ENCODE results near the gene MEGF11.

The MEGF11 gene

DNA sequence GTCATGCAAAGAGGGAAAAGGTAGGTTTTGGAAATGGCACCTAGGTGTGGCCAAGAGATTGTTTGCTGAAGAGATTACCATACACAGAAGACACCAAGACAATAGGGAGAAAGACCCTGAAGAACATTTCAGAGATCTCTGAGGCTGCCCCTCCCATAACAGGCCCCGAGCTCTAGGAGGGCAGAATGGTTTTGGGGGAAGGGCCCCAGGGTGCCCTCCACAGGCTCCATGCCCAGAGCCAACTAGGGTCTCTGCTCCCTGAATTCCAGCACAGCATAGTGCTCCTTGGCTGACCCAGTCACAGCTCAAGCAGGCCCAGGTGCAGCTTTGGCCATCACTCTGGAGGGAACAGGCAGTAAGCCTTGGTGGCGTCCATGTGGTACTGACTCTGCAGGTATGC, 220.4 kb downstream of the MEGF11 start:
- no peaks in the 10 kb centered on the region for H3K4me1 Mint-ChIP-seq (ENCODE audit: low read depth)
- H3K27me3 Mint-ChIP-seq (ENCODE audit: low read depth), result peaks cover 41% of the 10 kb centered on the region
- no peak overlapping the region for H3K27ac Mint-ChIP-seq
- H3K36me3 Mint-ChIP-seq (ENCODE audit: low read depth), result no peaks in the 10 kb centered on the region
- H3K9me3 Mint-ChIP-seq, result peaks cover 5% of the 10 kb centered on the region
- no peak overlapping the region for H3K4me3 Mint-ChIP-seq

DNA sequence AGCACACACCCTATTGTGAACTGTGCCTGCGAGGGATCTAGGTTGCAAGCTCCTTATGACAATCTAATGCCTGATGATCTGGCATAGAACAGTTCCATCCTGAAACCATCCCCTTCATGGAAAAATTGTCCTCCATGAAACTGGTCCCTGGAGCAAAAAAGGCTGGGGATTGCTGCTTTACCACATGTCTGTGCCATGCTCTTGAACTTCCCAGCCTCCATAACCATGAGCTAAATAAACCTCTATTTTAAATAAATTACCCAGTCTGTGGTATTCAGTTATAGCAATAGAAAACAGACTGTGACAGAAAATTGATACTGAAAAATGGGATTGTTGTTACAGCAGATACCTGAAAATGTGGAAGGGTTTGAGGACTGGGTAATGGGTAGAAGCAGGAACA, 221.5 kb downstream of the MEGF11 start:
- no peaks in the 10 kb centered on the region for H3K36me3 Mint-ChIP-seq (ENCODE audit: low read depth)
- no peak overlapping the region for H3K4me3 Mint-ChIP-seq
- no peaks in the 10 kb centered on the region for H3K4me1 Mint-ChIP-seq (ENCODE audit: low read depth)
- H3K9me3 Mint-ChIP-seq, result peaks cover 5% of the 10 kb centered on the region
- peaks cover 35% of the 10 kb centered on the region for H3K27me3 Mint-ChIP-seq (ENCODE audit: low read depth)
- H3K27ac Mint-ChIP-seq, result no peak overlapping the region

DNA sequence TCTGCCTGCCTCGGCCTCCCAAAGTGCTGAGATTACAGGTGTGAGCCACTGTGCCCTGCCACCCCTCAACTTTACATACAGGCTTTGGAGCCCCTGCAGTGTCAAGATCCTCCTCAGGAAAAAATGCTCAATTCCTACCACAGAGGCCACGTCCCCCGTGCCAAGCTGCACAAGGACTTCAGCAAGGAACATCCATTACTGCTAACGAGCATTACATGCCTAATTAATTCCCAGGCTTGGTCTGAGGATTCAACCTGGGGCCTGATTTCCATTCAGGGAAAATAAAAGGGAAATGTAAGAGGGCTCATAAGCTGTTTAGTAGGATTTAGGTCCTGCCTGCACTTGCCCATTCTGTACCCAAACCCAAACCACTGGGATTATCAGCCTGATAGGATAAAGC, 222.9 kb downstream of the MEGF11 start:
- Mint-ChIP-seq H3K36me3 (ENCODE audit: low read depth) (no peaks in the 10 kb centered on the region), H3K4me3 (no peak overlapping the region), H3K27ac (no peak overlapping the region), H3K9me3 (peaks cover 5% of the 10 kb centered on the region), H3K4me1 (ENCODE audit: low read depth) (no peaks in the 10 kb centered on the region), H3K27me3 (ENCODE audit: low read depth) (peaks cover 29% of the 10 kb centered on the region)

DNA sequence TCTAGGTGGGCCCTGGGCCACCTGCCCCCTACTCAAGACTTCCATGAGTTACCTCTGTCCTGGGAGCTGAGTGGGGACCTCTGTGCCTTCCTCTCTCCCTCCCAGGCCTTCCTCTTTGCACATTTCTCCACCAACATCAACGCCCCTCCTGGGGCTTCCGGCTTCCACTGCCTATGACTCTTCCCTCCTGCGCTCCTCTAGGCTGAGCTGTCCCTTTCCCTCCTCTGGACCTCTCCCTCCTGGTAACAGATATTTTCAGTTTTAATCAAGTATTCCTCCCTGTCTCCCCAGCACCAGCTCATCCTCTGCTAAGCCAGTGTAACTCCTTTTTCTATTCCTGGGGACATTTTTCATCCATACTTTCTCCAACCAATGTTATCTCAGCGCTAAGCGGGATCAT, 223.9 kb downstream of the MEGF11 start:
- peaks cover 5% of the 10 kb centered on the region for H3K9me3 Mint-ChIP-seq
- H3K36me3 Mint-ChIP-seq (ENCODE audit: low read depth), result no peaks in the 10 kb centered on the region
- no peaks in the 10 kb centered on the region for H3K4me1 Mint-ChIP-seq (ENCODE audit: low read depth)
- no peak overlapping the region for H3K27ac Mint-ChIP-seq
- H3K27me3 Mint-ChIP-seq (ENCODE audit: low read depth), result peaks cover 31% of the 10 kb centered on the region
- H3K4me3 Mint-ChIP-seq, result no peak overlapping the region

DNA sequence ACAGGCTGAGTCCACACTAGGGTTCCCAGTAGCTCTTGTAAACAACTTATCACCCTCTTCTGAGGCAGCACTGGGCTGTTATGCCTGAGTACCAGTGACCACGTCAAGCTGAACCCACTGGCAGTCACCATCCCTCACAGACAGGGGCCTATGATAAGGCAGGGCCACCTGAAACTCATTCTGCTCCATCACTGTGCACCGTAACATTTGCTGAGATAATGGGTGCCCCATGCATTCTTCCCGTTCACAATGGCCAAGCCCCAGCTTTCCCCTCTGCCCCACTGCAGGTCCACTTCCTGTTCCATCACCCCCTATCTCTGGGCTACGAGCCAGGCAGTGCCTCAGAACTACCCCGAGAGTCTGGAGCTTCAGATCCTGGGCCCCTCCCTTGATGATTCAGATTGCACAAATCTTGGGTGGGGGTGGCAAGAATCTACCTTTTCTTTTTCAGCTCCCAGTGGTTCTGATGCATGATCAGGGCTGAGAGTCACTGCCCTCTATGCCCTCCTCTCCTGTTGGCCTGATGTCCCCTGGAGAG, 226.2 kb downstream of the MEGF11 start:
- peaks cover 29% of the 10 kb centered on the region for H3K27me3 Mint-ChIP-seq (ENCODE audit: low read depth)
- no peak overlapping the region for H3K27ac Mint-ChIP-seq
- no peaks in the 10 kb centered on the region for H3K4me1 Mint-ChIP-seq (ENCODE audit: low read depth)
- peaks cover 5% of the 10 kb centered on the region for H3K9me3 Mint-ChIP-seq
- H3K36me3 Mint-ChIP-seq (ENCODE audit: low read depth), result no peaks in the 10 kb centered on the region
- H3K4me3 Mint-ChIP-seq, result no peak overlapping the region

DNA sequence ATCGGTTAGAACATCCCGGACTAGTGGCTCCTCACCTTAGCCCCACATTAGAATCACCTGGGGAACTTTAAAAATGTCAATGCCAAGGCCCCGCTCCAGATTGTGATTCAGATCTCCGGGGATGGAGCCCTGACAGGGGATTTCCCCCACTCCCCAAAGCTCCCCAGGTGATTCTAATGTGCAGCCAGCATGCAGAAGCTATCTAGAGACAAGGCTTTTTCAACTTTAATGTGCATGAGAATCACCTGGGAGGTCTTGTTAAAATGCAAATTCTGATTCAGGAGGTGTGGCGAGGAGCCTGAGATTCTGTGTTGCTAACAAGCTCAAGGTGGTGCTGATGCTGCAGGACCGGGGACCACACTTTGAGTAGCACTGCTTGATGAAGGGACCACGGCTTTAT, 227.6 kb downstream of the MEGF11 start:
- Mint-ChIP-seq H3K27ac (no peak overlapping the region), H3K9me3 (no peaks in the 10 kb centered on the region), H3K4me3 (no peak overlapping the region), H3K4me1 (ENCODE audit: low read depth) (no peaks in the 10 kb centered on the region), H3K36me3 (ENCODE audit: low read depth) (no peaks in the 10 kb centered on the region), H3K27me3 (ENCODE audit: low read depth) (peaks cover 28% of the 10 kb centered on the region)

DNA sequence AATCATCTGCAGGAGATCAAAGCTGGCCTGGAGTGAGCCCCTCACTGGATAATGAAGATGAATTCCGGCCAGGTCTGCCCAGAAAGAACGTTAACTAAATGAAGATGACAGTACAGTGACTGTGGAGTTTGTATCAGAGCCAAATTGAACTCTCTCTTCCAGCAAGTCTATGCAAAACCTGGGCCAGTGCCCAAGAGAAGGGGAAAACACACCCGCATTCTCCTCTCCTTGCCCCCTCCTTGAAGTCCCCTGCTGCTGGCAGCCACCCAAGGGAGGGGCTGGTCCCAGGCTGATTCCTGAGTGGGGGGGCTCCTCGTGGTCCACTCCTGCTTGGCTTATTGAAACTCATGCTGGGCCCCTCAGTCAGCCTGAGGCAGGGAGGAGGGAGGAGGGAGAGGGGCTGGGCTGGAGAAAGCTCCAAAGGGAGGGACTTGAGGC, 228.5 kb downstream of the MEGF11 start:
- no peak overlapping the region for H3K27ac Mint-ChIP-seq
- H3K4me1 Mint-ChIP-seq (ENCODE audit: low read depth), result no peaks in the 10 kb centered on the region
- H3K27me3 Mint-ChIP-seq (ENCODE audit: low read depth), result peaks cover 24% of the 10 kb centered on the region
- H3K9me3 Mint-ChIP-seq, result no peaks in the 10 kb centered on the region
- no peak overlapping the region for H3K4me3 Mint-ChIP-seq
- H3K36me3 Mint-ChIP-seq (ENCODE audit: low read depth), result no peaks in the 10 kb centered on the region

DNA sequence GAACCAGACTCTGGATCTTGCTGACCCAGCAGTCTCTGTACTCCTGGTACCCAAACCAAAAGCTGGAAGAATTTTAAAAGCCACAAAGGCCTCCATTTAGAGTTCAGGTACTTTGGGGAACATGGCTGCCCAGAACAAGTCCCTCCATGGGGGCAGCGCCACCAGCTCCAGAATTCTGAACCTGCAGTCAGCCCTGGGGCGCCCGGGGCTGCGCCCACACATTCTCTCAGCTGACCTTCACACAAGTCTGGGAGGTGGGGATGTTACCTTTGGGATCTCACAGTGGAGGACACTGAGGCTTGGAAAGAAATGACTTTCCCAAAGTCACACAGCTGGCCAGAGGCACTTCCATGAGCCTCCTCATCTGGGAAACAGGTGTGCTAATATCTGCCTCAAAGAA, 229.4 kb downstream of the MEGF11 start:
- Mint-ChIP-seq H3K36me3 (ENCODE audit: low read depth) (no peaks in the 10 kb centered on the region), H3K27ac (no peak overlapping the region), H3K27me3 (ENCODE audit: low read depth) (peaks cover 20% of the 10 kb centered on the region), H3K4me1 (ENCODE audit: low read depth) (no peaks in the 10 kb centered on the region), H3K9me3 (no peaks in the 10 kb centered on the region), H3K4me3 (no peak overlapping the region)

DNA sequence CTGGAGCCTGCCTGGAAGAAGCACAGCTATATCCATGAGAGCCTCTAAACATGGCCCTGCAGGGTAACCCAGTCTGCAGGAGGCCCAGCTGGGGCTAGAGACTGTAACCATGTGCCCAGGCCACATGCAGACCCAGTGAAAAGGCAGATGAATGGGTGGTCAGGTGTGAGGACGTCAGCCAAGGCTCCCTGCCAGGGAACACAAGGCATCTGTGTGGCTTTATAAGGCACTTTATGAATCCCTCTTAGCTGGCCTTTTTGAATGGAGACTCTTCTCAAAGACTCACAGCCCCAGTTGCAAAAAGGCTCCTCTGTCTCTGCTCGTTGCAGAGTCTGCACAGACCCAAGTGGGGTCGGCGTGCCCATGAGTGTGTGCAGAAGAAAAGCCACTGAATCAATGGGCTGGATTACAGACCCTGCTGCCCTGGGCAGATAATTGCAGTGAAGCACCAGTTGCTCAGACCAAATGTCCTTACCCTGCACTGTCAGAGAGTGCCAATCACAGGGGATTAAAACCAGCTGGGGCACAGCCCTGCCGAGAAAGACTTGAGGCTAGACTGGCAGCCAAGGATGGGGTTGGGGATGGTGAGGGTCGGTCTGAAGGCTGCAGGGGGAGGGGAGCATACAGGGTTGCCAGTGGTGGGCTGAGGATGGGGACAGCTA, 230.1 kb downstream of the MEGF11 start:
- no peak overlapping the region for H3K4me3 Mint-ChIP-seq
- no peaks in the 10 kb centered on the region for H3K4me1 Mint-ChIP-seq (ENCODE audit: low read depth)
- H3K27ac Mint-ChIP-seq, result no peak overlapping the region
- peaks cover 20% of the 10 kb centered on the region for H3K27me3 Mint-ChIP-seq (ENCODE audit: low read depth)
- no peaks in the 10 kb centered on the region for H3K36me3 Mint-ChIP-seq (ENCODE audit: low read depth)
- H3K9me3 Mint-ChIP-seq, result no peaks in the 10 kb centered on the region

DNA sequence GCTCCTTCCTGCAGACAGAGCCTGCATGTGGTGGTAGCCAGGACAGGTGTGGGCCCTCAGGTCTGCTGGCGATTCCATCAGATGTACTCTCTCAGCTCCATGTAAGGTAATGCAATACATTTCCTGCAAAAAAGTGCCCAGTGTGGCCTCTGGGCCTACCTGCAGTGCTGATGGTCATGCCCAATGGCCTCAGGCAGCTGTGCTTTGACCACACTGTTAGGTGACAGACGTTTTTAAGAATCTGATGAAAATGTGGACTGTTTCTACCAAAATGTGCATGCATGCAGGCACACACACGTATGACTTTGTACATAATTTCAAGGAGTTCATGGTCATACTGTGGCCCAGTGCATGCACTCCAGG, 231.4 kb downstream of the MEGF11 start:
- Mint-ChIP-seq H3K9me3 (no peaks in the 10 kb centered on the region), H3K27ac (no peak overlapping the region), H3K4me1 (ENCODE audit: low read depth) (no peaks in the 10 kb centered on the region), H3K36me3 (ENCODE audit: low read depth) (no peaks in the 10 kb centered on the region), H3K27me3 (ENCODE audit: low read depth) (peaks cover 17% of the 10 kb centered on the region), H3K4me3 (no peak overlapping the region)

DNA sequence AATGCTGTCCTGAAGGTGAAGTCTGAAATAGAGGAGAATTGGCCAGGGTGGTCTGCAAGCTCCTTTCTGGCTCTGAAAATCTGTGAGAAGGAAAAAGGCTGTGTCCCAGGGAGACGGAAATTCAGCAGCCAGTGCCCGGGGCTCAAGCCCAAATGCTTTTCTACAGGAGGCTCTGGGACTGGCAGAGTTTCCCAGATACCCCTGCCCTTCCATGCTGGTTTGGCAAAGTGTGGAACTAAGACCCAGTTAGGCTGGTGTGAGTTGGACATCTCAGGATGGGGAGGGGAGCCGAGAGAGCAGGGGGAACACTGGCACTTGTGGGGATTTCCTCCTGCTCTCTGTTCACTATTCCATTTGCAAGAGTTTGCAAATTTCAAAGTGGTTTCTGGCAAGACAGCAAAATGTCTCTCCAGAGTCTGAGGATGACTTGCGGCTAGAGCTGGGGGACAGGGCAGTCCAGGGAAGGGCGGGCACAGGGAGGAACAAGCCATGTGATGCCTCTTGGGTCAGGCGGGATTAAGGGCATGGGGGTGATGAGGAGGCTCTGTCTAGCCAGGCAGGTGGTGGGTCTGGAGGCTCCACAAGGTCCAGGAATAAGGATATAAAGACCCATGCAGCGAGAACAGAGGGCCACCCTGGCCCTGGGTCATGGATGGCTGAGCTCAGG, 231.9 kb downstream of the MEGF11 start:
- Mint-ChIP-seq H3K27ac (no peak overlapping the region), H3K9me3 (no peaks in the 10 kb centered on the region), H3K4me3 (no peak overlapping the region), H3K4me1 (ENCODE audit: low read depth) (no peaks in the 10 kb centered on the region), H3K36me3 (ENCODE audit: low read depth) (no peaks in the 10 kb centered on the region), H3K27me3 (ENCODE audit: low read depth) (peaks cover 14% of the 10 kb centered on the region)

DNA sequence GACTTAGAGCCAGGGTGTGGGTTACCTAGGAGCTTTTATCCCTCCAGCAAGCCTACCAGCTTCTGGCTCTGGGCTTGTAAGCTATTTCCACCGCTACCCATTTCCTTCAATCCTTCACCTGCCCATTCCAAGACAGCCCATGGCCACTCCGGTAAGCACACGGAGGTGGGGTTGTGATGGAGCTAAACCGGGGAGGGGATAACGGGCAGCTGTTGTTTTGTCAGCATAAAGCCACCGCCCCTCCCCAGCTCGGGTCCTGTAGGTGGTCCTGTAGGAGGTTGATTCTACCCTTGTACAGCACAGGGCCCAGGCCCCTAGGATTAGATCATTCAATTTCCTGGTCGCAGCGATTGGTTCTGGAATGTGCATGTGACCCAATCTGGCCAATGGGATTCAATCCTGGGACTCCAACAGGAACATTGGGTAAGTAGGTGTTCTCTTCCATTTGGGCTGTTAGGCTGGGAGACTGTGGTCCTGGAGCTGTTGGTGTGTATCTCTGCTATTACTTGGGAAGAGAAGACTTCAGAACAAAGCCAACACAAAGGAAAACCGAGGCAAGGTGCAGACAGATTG, 233.6 kb downstream of the MEGF11 start:
- Mint-ChIP-seq H3K4me1 (ENCODE audit: low read depth) (no peaks in the 10 kb centered on the region), H3K9me3 (no peaks in the 10 kb centered on the region), H3K27ac (no peak overlapping the region), H3K27me3 (ENCODE audit: low read depth) (peaks cover 6% of the 10 kb centered on the region), H3K4me3 (no peak overlapping the region), H3K36me3 (ENCODE audit: low read depth) (no peaks in the 10 kb centered on the region)

DNA sequence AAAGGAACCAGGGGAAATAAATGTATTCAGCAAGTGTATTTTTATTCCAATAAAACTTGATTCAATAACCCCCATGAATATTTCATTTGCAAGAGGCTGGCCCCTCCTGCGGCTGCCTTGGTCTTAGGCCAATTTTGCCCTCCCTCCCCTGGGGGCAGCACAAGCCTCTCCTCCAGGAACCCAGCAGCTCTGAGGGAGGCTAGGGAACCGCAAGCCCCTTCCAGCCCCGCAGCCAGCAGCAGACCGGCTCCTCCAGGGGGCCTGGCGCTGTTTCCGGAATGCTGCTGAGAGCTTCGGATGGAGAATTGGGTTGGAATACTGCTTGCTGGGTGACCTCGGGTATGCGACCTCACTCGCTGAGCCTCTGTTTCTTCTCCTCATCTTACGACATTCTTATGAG, 234.2 kb downstream of the MEGF11 start:
- Mint-ChIP-seq H3K36me3 (ENCODE audit: low read depth) (no peaks in the 10 kb centered on the region), H3K4me1 (ENCODE audit: low read depth) (no peaks in the 10 kb centered on the region), H3K27me3 (ENCODE audit: low read depth) (peaks cover under 1% of the 10 kb centered on the region), H3K27ac (no peak overlapping the region), H3K9me3 (no peaks in the 10 kb centered on the region), H3K4me3 (no peak overlapping the region)

DNA sequence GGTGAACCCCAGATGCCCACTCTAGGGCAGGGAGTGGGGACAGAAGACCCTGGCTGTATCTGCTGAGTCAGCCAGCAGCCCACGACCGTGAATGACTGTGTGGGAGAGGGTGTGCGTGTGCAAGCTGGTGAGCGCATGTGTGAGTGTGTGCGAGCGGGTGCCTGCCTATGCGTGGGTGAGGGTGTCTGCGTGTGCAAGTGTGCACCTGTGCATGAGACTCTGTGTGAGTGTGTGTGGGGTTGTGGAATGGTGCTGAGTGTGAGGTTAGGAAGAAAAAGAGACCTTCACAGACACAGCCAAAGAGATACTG, 235.1 kb downstream of the MEGF11 start:
- H3K27ac Mint-ChIP-seq, result no peak overlapping the region
- H3K36me3 Mint-ChIP-seq (ENCODE audit: low read depth), result no peaks in the 10 kb centered on the region
- no peak overlapping the region for H3K4me3 Mint-ChIP-seq
- H3K27me3 Mint-ChIP-seq (ENCODE audit: low read depth), result peaks cover 5% of the 10 kb centered on the region
- peaks cover 2% of the 10 kb centered on the region for H3K4me1 Mint-ChIP-seq (ENCODE audit: low read depth)
- no peaks in the 10 kb centered on the region for H3K9me3 Mint-ChIP-seq

DNA sequence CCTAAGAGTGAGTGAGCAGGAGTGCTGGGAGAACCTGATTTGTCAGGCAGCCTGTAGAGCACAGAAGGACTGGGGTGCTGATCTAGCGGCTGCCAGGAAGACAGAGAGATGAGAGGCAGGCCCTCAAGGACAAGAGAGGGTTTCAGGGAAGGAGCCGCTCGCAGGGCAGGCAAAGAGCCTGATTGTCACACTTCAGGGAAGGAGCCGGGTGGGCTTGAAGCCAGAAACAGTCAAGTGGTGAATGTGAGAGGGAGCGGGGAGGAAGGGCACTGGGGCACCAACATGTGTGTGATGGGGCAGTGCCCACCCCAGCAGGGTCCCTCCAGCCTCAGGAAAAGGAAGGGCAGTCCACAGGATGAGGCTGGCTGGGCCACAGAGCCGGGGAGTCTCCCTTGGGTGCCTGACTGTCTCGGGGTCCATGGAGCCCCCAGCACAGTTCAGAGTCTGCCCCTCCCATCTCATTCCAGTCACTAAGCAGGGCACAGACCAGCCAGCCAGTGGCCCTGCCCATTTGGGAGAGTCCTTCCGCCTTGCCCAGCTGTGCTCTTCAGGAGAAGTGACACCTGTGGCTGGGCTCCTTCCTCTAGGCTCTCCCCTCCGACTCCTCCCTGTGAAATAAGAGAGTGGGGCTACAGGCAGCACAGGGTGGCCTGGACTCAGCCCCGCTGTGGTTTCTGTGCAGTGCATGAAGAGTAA, 235.6 kb downstream of the MEGF11 start:
- Mint-ChIP-seq H3K27me3 (ENCODE audit: low read depth) (peaks cover 5% of the 10 kb centered on the region), H3K36me3 (ENCODE audit: low read depth) (no peaks in the 10 kb centered on the region), H3K9me3 (no peaks in the 10 kb centered on the region), H3K27ac (no peak overlapping the region), H3K4me3 (no peak overlapping the region), H3K4me1 (ENCODE audit: low read depth) (peaks cover 2% of the 10 kb centered on the region)

Data from T-helper 1 cell treated with Interleukin-12 subunit alpha and Interleukin-12 subunit beta and Interleukin-4 antibody, amounts not matched to agents 30 μg/mL and 1 μg/mL, for 36 hours (primary cell).